ENCODE results near the gene CDK2AP2. TPM values are rescaled to one million over a fixed set of nuclear protein-coding genes. Genes with fewer than 3 reads are reported as not detected.

Gene CDK2AP2
- total RNA-seq, 1 donor from 2014 or later, result 21.9 TPM

- DNase-seq, result no peak
These were observed 14.2 kb downstream of the CDK2AP2 start for GRCh38 chr11:67493548-67494370.

GRCh38 chr11:67492801-67493547 lies 15.0 kb downstream of the CDK2AP2 start:
- Mint-ChIP-seq H3K36me3 (ENCODE audit: unreplicated experiment) (no peaks in the 10 kb centered on the region), H3K4me1 (ENCODE audit: low read depth, unreplicated experiment) (no peaks in the 10 kb centered on the region), H3K9me3 (ENCODE audit: unreplicated experiment) (no peaks in the 10 kb centered on the region), H3K4me3 (ENCODE audit: unreplicated experiment) (no peak overlapping the region), H3K27me3 (ENCODE audit: unreplicated experiment) (peaks cover under 1% of the 10 kb centered on the region), H3K27ac (ENCODE audit: unreplicated experiment) (no peak overlapping the region)
- no peak for TF ChIP-seq CTCF (IDR thresholded peaks at IDR 0.05; ENCODE audit: partially characterized antibody, unreplicated experiment)
- no peak for DNase-seq

More at GRCh38 chr11:67493548-67494370, 14.2 kb downstream of the CDK2AP2 start:
- H3K27me3 Mint-ChIP-seq (ENCODE audit: unreplicated experiment), result no peaks in the 10 kb centered on the region
- no peaks in the 10 kb centered on the region for H3K36me3 Mint-ChIP-seq (ENCODE audit: unreplicated experiment)
- H3K9me3 Mint-ChIP-seq (ENCODE audit: unreplicated experiment), result no peaks in the 10 kb centered on the region
- no peak for TF ChIP-seq CTCF (IDR thresholded peaks at IDR 0.05; ENCODE audit: partially characterized antibody, unreplicated experiment)
- no peak overlapping the region for H3K4me3 Mint-ChIP-seq (ENCODE audit: unreplicated experiment)
- H3K27ac Mint-ChIP-seq (ENCODE audit: unreplicated experiment), result no peak overlapping the region
- no peaks in the 10 kb centered on the region for H3K4me1 Mint-ChIP-seq (ENCODE audit: low read depth, unreplicated experiment)

GRCh38 chr11:67492069-67492727 lies 15.8 kb downstream of the CDK2AP2 start:
- H3K27me3 Mint-ChIP-seq (ENCODE audit: unreplicated experiment), result peaks cover 2% of the 10 kb centered on the region
- H3K4me1 Mint-ChIP-seq (ENCODE audit: low read depth, unreplicated experiment), result no peaks in the 10 kb centered on the region
- no peaks in the 10 kb centered on the region for H3K36me3 Mint-ChIP-seq (ENCODE audit: unreplicated experiment)
- no peak overlapping the region for H3K4me3 Mint-ChIP-seq (ENCODE audit: unreplicated experiment)
- no peak for TF ChIP-seq CTCF (IDR thresholded peaks at IDR 0.05; ENCODE audit: partially characterized antibody, unreplicated experiment)
- H3K27ac Mint-ChIP-seq (ENCODE audit: unreplicated experiment), result no peak overlapping the region
- H3K9me3 Mint-ChIP-seq (ENCODE audit: unreplicated experiment), result no peaks in the 10 kb centered on the region
- DNase-seq, result no peak

GRCh38 chr11:67491276-67492068 lies 16.5 kb downstream of the CDK2AP2 start:
- H3K9me3 Mint-ChIP-seq (ENCODE audit: unreplicated experiment), result no peaks in the 10 kb centered on the region
- no peak for DNase-seq
- H3K36me3 Mint-ChIP-seq (ENCODE audit: unreplicated experiment), result no peaks in the 10 kb centered on the region
- TF ChIP-seq CTCF (IDR thresholded peaks at IDR 0.05; ENCODE audit: partially characterized antibody, unreplicated experiment), result no peak
- H3K27ac Mint-ChIP-seq (ENCODE audit: unreplicated experiment), result no peak overlapping the region
- no peak overlapping the region for H3K4me3 Mint-ChIP-seq (ENCODE audit: unreplicated experiment)
- H3K4me1 Mint-ChIP-seq (ENCODE audit: low read depth, unreplicated experiment), result no peaks in the 10 kb centered on the region
- peaks cover 2% of the 10 kb centered on the region for H3K27me3 Mint-ChIP-seq (ENCODE audit: unreplicated experiment)
